GM19438 (cell line): ENCODE results near the gene SLC35A2.
A peak's percentile ranks its signal among the peaks of the same experiment; 100 is the strongest.

Source experiments
- ATAC-seq: cut with Tn5 transposase; IDR thresholded peaks from one replicate; pipeline ENCODE4 v1.9.1; 2021; ENCODE audit warnings: low read depth; ENCODE audit not compliant: unreplicated experiment

Gene SLC35A2

GRCh38 chrX:48911412-48912182 is at the start of gene SLC35A2:
TSS of gene SLC35A2 (minus strand) at chrX:48911646. CDS start at chrX:48911636, 10 bp downstream.
- peak; percentile 61 for ATAC-seq

GRCh38 chrX:48960291-48960690 is 48.8 kb upstream of the SLC35A2 start:
- ATAC-seq, result no peak

GRCh38 chrX:48958635-48959094 is 47.2 kb upstream of the SLC35A2 start:
- ATAC-seq, result no peak

GRCh38 chrX:48957827-48958634 is 46.6 kb upstream of the SLC35A2 start:
- peak; percentile 81 for ATAC-seq

- ATAC-seq, result peak; percentile 36
Observed at GRCh38 chrX:48957477-48957826, 46.0 kb upstream of the SLC35A2 start, which contains the start of gene OTUD5. TSS of gene OTUD5 (minus strand) at chrX:48957607. CDS start at chrX:48957570, 37 bp downstream.

GRCh38 chrX:48956728-48957414 is 45.4 kb upstream of the SLC35A2 start:
- no peak for ATAC-seq

- no peak for ATAC-seq
Observed at GRCh38 chrX:48948589-48948988, 37.1 kb upstream of the SLC35A2 start.

GRCh38 chrX:48945517-48946348 is 34.3 kb upstream of the SLC35A2 start:
- no peak for ATAC-seq

GRCh38 chrX:48942895-48943294 is 31.4 kb upstream of the SLC35A2 start:
- ATAC-seq, result no peak

GRCh38 chrX:48940404-48940955 is 29.0 kb upstream of the SLC35A2 start:
- ATAC-seq, result no peak

- no peak for ATAC-seq
Observed at GRCh38 chrX:48939524-48940228, 28.2 kb upstream of the SLC35A2 start.

GRCh38 chrX:48938721-48939425 is 27.4 kb upstream of the SLC35A2 start:
- peak; percentile 40 for ATAC-seq

GRCh38 chrX:48937054-48937907 is 25.8 kb upstream of the SLC35A2 start:
- ATAC-seq, result peak; percentile 64

- no peak for ATAC-seq
Observed at GRCh38 chrX:48936429-48937053, 25.1 kb upstream of the SLC35A2 start.

- ATAC-seq, result no peak
Observed at GRCh38 chrX:48935301-48935670, 23.8 kb upstream of the SLC35A2 start.

- no peak for ATAC-seq
Observed at GRCh38 chrX:48934581-48935300, 23.3 kb upstream of the SLC35A2 start.

GRCh38 chrX:48933757-48934156 is 22.3 kb upstream of the SLC35A2 start:
- ATAC-seq, result no peak
